NCI-H82 treated with DMSO at 0.1 percent for 48 hours (cell line): Measurements from ENCODE around the gene MCL1.
"Not testable (repeated sequence)": the region's sequence is repeated elsewhere in the genome, so short reads cannot be mapped to it uniquely, and the experiment has no call there.

ENCODE experiments used
- DNase-seq: peaks from one replicate; lab custom pipeline; 2025; ENCODE audit not compliant: unreplicated experiment; lab: John Stamatoyannopoulos, UW

The MCL1 gene

DNA sequence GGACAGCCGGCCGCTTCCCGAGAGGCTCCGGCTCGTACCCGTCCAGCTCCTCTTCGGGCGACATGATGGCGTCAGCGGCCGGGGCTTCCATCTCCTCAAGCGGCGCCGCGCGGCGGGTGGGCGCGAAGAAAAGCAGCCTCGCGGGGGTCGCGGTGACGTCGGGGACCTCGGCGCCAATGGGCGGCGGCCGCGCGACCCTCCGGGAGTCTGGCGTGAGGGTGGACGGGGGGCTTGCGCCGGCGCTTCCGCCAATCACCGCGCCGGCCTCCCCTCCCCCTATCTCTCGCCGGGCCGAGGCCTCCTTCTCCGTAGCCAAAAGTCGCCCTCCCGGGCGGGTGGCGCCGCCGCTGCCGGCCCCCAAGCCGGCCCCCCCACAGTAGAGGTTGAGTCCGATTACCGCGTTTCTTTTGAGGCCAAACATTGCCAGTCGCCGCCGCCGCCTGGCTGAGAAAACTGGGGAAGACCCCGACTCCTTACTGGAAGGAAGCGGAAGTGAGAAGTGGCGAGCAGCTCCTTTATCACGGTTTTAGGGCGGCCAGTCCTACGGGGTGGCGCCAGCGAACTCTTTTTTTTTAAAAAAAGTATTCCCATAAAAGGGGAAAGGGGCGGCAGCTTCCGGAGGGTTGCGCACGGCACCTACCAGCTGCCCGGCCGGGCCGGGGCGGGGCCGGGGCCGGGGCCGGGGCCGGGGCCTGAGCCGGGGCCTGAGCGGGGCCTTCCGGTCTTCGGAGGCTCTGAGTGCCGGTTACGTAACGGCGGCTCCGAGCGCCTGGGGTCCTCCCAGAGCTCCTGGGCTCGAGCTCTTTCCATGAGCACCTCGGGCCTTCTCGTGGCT, at the start of gene MCL1:
Gene MCL1, minus strand, starts transcription at position 501 of the 835 bp plus-strand sequence. Its CDS starts 80 bp downstream, at position 421.
- peak; percentile 93 for DNase-seq

DNA sequence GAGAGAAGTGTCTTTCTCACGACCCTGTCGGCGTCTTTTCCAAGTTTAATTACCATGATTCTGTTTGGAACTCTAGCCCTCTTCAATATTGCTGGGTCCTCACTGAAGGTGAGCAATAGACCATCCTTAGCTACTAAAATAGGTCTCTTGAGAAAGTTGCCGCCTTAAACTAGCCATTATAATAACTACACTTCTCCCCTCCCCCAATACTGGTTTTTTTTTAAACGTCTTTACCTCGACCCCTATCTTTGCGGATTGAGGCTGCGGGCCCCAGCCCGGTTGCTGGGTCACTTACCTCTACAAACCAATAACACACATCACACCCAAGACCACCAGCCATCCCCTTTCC, 49.3 kb upstream of the MCL1 start:
- DNase-seq, result no peak

DNA sequence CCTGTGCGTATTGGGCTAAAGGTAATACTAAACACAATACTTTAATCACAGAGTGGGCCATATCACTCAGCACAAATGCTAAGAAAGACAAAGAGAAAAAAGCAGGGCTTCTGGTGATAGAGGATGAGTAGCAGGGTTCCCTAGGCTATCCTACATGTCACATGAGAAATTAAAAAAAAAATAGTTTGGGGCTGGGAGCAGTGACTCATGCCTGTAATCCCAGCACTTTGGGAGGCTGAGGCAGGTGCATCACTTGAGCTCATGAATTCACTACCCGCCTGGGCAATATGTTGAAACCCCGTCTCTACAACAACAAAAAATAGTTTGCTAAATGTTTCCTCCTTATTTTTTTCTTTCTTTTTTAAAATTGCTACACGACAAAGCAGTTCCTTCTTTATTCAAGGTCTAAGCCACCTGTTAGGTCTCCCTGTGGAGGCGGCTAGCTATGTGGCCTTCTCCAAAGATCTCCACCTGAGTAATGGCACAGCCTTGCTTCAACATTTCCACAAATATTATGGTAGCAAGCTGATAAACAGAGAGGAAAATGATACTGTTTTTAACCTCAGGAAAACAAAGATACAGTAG, 48.5 kb upstream of the MCL1 start:
- no peak for DNase-seq

DNA sequence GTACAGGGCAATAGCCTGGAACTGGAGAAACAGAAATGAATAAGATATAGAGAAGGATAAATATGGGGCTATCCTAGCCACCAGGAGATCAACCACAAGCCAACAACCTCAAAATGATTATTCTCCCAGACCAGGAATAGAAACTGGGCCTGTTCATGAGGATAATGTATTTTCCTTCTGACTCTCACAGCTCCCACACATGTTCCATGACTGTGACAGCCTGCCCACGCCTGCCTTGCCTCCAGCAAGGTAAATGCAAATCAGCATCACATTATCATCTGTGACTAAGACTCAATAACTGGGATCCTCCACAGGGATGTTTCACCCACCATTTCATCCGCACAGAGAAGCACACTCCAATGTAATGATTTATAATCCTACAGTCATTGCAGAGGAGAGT, 46.7 kb upstream of the MCL1 start:
- no peak for DNase-seq

DNA sequence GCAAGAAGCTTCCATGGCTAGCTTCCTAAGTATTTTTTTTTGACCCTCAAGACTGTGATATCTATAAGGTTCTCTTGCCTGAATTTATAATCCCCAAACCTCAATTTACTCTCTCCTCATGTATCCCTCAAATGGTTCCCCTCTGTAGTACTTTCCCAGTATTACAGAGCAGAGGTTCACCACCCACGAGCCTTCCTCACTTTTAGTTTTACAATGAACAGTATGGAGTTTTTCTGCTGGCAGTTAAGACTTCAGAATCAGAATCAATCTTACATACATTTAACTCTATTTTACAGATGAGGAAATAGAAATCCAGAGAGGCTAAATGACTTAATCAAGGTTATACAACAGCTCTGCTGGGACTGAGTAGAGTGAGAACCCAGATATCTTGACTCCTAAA, 45.1 kb upstream of the MCL1 start:
- not testable (repeated sequence) for DNase-seq

DNA sequence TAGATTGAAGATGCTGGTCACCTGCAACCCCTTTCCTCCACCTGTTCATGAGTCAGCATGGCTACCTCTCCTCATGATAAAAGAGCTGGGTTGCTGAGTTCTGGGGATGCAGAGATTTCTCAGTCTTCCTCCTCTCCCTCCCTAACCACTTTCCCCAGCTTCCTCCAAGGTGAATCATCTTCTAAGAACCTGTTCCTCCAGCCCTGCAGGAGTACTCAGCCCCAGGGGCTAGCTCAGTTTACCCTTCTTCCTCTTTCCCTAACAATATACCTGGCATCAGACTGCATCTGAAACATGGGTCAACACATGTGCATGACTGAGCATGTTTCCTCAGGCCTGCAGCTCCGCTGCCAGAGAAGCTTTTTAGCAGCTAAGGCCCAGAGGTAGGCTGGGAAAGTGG, 44.7 kb upstream of the MCL1 start:
- DNase-seq, result not testable (repeated sequence)

DNA sequence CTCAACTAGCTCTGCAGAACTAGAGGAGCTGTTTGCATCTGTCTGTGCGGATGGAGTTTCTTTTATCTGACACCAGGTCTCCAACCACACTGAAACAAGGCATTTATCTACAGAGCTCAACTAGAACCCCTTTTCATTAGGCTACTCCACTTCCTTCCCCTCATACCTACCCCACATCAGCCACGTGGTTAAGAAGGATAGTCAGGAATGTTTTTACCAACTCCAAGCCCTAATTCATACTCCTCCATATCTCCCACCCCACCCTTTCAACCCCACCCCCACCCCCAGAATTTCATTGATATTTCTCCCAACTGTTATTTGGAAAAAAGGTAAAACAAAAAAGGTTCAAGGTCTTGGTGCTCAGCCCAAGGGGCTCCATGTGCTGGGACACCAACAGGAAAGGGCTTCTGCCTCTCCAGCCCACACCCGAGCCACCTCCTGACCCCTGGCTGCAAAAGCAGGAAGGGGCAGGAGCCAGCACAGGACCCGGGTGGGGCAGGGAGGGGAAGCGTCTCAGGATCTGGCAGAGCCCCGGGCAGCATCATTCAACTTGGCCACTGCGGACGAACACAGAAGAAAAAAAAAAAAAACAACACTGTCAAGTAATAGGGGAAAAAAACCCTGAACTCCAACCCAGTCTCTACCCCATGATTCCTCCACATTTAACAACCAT, 43.0 kb upstream of the MCL1 start:
- no peak for DNase-seq

DNA sequence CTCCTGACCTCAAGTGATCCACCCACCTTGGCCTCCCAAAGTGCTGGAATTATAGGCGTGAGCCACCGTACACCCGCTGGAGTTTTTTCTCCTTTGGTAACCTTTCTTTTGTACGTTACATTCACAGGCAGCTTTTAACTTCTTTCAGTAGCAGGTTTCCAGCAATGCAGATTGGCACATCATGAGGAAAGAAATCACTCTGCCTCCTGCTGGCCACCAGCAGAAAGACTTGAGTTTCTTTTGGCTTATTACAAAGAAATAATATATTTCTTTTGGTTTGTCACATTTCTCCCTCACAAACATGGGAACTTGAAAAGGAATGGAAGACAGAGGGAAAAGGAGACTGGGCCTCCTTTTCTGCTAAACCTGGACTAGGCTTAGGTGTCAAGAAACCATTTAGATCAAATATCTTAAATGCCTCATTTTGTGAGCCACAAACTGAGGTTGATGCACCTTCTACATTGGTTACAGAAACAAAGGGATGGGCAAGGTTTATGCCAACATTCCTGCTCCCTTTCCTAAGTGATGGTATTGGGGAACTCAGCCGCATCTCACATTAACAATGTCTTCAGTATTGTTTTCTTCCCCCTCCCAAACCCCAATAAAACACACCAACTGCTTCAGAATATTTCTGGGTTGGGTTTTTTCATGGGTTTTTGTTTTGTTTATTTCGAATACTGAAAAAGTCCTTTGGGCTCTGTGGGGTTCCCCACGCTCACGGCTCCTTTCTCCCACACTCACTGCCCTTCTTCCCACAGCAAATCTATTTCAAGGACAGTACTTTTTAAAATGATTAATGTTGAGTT, 42.3 kb upstream of the MCL1 start:
- no peak for DNase-seq

DNA sequence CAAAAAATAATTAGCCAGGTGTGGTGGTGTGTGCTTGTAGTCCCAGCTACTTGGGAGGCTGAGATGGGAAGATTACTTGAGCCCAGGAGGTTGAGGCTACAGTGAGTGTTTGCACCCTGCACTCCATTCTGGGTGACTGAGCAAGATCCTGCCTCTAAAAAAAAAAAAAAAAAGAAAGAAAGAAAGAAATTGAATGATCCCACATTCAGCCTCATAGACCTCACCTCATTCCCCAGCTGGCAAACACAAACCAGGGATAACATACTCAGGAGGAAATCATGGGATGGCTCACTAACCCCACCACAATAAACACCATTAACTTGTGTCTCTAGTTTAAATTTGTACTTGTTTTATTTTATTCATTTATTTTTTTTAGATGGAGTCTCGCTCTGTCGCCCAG, 41.5 kb upstream of the MCL1 start:
- no peak for DNase-seq

DNA sequence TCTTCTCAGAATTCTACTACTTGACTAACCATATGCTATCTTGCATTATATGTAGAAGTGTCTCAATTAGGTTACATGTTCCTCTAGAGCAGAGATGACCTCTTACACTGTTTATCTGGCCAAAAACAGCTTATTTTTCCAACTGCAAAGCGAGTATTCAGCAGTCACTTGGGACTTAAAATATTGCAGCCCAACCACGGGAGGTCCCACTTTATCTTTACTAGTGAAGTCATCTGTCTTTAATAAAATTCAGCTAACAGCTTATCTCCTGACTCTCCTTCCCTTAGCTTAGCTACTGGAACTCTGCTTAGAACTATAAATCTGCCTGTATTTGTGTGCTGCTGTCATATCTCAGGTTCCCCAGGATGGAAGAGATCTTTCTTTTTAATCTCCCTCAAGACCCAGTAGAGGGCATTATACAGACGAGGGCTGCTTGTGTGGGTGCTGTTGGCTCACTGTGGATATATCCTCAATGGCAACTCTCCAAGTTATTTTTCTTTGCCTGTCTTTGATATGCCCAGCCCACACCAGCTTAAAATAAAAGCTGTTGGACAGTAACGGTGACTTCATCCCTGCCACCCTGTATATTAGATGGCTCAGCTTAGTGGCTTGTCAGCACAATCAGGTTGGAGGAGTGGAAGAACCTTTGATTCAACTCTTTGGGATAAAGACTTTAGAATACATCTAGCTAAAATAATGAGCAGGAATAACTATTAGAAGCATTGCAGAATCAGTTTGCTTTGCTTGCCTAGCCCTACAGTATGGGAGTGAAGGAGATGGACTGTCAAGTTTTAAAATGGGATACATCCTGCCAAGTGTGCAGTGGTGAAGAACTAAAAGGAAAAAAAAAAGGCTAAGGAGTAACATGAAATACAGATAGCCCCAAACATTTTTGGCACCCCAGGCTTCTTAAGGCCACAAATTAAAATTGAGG, 40.4 kb upstream of the MCL1 start:
- DNase-seq, result peak; percentile 12

DNA sequence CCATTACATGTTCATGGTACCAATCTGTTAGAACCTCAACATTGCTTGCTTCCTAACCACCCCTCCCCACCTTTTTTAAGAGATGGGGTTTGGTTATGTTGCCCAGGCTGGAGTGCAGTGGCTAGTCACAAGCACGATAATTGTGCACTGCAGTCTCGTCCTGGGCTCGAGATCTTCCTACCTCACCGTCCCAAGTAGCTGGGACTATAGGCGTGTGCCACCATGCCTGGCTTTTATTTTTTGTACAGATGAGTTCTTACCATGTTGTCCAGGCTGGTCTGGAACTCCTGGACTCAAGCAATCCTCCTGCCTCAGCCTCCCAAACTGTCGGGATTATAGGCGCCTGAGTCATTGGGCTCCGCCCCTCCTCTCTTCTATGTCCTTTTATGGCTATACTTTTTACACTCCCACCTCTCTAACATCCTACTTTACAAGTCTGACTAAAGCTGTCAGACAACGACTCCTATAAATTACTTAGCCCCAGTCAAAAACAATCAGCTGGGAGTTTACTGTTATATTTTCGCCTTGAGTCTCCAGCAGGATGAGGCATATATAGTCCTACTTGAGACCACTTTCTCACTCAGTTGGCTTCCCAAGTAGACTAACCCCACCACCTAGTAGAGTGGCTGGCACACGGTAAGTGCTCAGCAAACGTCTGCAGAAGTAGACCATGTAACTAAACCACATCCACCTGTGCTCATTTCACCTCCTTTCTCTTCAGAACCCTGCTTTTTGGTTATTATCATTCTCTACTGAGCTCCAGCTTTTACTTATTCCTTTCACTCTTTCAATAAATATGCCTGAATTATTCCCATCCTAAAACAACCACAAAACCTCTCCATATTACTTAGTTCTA, 36.2 kb upstream of the MCL1 start:
- DNase-seq, result no peak

DNA sequence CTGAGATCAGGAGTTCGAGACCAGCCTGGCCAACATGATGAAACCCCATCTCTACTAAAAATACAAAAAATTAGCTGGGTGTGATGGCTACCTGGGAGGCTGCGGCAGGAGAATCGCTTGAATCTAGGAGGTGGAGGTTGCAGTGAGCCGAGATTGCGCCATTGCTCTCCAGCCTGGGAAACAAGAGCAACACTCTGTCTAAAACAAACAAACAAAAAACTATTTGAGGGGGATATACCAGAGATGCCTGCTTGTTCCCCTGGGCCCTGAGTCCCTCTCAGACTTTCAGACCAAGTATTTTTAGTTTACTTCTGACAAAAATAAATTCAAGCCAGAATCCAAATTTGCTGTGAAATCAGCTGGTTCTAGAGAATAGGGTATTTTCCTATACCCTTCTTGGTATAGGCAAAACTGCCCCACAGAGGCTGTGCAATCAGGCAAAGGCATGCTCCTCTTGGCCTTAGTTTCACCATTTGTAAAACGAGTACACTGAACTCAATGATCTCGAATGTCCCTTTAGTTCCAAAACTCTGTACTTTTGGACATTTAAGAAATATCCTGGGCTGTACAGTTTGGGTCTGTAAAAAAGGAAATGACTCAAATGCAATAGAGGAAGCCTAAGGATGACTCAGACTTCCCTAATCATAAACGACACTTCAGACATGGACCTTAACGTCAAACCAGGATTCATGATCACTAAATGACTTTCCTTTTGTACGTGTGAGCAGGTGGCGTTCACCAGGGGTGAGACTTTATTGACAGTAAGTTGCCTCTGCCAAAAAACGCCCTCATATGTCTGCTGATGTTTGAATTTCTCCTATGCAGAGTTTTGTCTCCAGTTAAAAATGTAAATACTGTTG, 33.9 kb upstream of the MCL1 start:
- DNase-seq, result no peak

DNA sequence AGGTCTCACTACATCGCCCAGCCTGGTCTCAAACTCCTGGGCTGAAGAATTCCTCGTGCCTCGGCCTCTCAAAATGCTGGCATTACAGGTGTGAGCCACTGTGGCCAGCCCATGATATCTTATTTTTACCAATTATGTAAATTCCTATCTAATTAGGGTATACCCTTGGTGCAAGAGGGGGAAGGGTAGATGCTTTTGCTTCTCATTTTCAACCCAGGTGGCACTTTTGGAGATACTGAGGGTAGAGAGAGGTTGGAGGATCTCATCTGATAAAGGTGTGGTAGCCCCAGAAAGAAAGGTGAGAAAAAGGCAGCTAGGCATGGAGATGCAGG, 32.6 kb upstream of the MCL1 start:
- no peak for DNase-seq

DNA sequence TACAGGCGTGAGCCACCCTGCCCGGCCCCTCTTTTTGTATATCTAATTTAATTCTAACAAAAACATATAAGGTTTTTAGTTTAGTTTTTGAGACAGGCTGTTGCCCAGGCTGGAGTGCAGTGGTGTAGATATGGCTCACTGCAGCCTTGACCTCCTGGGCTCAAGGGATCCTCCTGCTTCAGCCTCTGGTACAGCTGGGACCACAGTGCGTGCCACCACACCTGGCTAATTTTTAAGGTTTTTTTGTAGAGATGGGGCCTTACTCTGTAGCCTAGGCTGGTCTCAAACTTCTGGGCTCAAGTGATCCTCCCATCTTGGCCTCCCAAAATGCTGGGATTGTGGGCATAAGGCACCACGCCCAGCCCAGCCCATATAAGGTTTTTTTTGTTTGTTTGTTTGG, 31.2 kb upstream of the MCL1 start:
- DNase-seq, result no peak

DNA sequence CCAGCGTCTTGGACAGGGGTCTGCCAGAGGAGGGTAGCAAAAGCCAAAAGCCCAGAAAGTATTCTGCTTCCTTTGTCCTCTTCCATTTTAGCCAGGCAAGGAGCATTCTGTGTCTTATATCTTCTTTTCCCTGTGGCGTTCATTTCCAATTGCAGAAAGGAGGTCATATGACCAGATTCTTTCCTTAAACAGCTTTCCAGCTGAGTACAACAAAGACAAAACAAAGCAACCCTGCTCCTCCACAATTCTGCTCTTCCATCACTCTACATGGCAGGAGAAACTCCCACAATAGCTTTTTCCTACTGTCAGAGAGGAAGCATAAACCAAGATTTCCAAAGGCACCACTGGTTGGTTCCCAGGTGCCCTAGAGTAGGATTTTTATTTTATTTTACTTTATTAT, 30.3 kb upstream of the MCL1 start:
- no peak for DNase-seq

DNA sequence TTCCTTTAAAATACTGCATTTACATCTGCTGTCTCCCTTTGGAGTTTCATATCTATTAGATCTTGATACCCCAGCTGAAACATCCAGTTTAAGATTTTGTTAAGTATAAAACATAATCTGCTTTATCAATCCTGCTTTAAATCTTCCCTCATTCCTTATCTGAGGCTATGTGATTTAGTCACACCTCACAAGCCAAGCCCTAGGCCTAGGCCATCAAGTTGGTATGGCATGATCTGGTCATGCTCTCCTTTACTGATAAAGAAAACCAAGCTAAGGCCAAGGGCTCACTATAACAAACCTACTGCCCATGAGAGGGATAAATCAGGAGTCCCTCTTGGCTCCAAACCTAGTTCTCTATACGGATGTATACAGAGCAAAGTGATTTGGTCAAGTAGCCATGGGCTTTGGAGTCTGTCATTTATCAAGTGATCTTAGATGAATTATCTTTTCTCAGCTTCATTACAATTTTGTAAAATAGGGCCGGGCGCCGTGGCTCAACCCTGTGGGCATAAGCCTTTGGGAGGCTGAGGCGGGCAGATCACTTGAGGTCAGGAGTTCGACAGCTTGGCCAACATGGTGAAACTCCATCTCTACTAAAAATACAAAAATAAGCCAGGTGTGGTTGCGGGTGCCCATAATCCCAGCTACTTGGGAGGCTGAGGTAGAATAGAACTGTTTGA, 27.2 kb upstream of the MCL1 start:
- DNase-seq, result no peak

DNA sequence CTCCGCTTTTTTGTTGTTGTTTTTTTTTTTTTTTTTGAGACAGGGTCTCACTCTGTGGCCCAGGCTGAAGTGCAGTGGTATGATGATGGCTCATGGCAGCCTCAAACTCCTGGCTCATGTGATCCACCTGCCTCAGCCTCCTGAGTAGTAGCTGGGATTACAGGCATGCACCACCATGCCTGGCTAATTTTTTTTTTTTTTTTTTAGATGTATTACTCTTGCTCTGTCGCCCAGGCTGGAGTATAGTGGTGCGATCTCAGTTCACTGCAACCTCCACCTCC, 26.0 kb upstream of the MCL1 start:
- not testable (repeated sequence) for DNase-seq

DNA sequence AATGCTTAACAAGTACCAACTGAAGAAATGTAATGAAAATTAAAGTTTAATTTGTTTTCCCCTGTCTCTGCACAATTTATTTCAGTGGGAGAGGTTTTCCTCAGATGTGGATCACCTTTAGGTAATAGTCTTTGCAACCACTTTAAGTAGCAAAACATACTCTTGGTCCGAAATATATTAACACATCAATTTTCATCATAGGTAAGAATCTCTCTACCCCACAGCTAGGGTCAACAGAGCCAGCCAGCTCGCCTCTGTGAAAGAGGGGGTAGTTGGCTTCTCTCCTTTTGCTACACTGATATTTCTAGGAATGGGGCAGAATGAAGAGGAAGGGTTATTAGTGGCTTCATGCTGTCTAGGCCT, 24.8 kb upstream of the MCL1 start:
- no peak for DNase-seq
